CD4-positive, alpha-beta T cell treated with Interleukin-6 at 100 ng/mL for 8 hours (primary cell): ENCODE results near the gene TPH2.

ENCODE experiments used
- DNase-seq: peaks from one replicate; pipeline ENCODE4 v3.0.0-alpha.2; 2020; ENCODE audit warnings: mixed read lengths, low spot score

Gene TPH2

DNA sequence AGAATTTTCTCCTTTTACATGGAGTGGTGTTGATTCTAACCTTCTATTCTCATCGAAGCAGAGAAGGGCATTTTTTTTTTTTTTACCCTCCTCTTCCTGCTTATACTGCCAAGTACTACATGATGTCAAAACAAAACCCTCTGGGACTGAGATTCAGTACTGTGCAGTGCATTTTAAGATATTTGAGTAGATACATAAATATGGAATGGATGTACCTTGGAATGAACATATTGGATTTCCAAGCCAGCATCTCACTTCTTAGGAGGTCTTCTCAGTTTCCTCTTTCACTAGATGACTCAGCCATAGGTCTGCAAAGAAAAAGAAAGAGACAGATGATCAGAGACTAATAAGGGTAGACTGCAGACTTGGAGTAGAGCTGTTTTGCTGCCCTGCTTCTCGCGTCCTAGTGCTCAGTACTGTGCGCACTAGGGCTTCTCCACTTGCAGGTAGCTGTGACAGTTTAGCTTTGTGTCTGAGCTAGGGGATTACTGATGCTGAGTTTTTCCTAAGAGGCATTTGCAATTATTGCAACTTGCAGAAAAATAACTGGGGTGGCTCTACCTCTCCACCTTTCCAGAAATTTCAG, 20.4 kb downstream of the TPH2 start:
- no peak for DNase-seq

DNA sequence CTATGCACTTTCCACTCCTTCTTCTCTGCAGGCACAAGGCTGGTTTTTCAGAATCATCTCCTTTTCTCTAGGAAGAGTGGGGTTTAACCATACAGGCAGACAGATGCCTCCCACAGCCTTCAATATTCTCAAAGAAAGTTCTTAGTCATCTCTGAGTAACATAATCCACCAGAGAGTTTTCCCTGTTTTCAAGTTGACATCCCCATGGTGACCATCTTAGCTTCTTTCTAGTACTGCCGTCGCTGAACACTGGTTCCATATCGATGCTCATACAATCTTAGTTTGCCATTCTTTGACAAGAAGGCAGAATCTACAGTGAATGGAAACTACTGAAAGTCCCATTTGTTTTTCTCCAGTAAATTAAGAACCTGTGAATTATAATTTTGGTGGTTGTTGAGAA, 28.6 kb downstream of the TPH2 start:
- no peak for DNase-seq

DNA sequence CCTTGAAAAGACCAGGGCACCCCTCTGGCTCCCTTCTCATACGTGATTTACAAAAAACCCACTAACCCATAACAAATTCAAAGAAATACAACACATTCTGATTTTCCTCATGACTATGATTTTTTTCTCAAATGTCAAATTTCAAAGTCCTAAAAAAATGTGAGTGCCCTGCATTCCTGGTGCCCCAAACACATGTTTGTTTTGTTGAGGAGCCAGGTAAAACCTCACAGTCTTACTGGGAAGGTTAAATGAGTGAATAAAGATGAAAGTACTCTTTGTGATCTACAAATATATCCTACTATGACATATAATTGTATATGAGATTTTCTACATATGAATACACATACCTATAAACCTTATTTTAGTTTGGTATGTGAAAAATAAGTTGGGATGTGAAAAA, 30.7 kb downstream of the TPH2 start:
- no peak for DNase-seq

DNA sequence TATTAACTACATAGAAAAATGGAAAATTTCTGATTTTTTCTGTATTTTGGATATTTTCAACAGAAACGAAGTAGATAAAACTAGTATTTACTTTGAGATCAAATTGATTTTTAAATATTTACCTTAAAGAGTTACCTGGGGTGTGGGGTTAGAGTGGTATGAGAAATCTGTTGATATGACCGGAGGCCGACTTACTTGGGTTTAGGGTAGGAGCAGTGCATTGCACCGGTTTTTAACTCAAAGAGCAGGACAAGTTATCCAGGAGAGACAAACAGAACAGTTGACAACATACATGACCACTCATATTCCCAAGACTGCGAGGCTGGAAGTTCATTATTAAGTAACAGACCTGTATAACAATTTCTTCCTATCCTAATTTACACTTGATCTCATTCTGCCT, 31.4 kb downstream of the TPH2 start:
- no peak for DNase-seq

DNA sequence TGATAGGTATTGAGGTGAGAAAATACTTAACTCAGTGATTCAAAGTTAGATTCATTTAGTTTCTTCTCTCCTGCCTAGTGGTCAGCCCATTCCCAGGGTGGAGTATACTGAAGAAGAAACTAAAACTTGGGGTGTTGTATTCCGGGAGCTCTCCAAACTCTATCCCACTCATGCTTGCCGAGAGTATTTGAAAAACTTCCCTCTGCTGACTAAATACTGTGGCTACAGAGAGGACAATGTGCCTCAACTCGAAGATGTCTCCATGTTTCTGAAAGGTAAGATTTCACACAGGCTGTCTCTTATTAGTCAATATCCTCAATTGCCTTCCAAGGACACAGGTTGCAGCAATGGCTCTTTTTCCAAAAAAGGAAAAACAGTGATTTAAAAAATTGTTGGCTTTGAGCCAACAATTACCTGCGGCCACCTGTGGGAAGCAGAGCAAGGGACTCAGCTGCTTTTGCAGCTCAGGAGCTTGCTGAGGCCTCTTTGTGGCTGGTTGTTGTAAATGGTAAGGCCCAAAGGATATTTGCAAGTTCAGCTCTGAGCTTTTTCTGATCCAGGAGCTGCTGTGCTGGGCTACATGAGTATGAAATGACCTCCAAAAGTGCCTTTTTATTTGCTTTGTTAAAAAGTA, 33.9 kb downstream of the TPH2 start:
- DNase-seq, result no peak

DNA sequence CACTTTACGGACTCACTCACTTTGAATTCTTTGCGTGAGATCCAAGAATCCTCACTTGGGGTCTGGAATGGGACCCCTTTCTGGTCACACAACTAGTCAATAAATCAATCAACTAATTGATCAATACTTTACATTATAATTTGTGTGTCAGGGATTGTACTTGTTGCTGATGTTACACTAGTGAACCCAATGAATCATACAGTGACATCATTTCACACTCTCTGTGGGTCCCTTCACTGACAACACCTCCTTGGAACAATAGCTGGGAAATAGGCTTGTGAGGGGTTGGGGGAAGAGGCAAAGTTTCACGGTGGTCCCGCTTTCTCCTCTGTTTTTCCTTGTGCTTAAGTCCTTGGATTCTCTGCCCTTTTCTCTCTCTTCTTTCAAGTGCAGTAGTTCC, 35.0 kb downstream of the TPH2 start:
- no peak for DNase-seq

DNA sequence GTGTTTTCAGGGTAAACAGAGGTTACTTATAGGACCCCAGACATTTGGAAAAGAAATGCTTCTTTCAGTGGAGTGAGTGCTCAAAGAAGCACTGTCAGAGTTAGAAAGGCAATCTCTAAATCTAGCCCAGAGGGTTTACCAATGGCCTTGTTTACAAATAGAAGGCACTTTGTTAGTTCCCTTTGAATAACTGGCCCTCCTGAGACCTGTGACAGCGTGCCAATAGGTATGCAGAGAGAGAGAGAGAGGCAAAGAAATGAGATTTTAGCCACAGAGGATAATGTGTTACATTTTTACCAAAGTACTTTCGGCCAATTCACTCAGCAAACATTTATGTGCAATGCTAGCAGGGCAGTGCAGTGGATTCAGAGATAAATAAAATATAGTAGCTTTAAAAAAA, 41.9 kb downstream of the TPH2 start:
- DNase-seq, result no peak

DNA sequence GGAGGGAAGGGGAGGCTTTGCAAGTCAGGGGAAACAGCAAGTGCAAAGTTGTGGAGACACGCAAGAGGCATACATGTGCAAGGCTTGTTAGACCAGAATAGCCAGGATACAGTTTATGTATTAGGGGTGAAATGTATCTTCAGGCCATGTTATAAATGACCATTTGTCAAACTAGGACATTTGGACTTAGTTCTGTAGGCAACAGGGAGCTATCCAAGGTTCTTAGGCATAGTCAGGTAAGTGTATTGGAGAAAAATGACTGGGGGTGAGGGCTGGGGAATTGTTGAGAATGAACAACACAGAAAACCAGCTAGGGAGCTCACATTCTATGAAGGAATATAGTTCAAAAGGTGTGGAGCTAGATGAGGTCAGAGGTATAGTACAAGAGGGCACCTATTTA, 42.5 kb downstream of the TPH2 start:
- no peak for DNase-seq

DNA sequence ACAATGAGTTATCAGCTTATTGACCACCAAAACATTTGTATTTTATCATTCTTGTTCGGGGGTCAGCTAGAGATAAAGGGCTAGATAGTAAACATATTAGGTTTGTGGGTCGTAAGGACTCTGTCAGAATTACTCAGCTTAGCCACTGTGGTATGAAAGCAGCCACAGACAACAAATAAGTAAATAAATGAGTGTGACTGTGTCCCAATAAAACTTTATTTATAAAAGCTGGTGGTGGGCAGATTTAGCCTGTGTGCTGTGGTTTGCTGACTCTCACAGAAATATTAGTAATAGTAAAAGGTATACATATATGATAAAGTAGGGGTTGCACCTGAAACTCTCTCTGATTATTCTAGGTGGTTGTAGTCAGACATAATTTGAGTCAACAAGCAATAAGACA, 56.1 kb downstream of the TPH2 start:
- no peak for DNase-seq

DNA sequence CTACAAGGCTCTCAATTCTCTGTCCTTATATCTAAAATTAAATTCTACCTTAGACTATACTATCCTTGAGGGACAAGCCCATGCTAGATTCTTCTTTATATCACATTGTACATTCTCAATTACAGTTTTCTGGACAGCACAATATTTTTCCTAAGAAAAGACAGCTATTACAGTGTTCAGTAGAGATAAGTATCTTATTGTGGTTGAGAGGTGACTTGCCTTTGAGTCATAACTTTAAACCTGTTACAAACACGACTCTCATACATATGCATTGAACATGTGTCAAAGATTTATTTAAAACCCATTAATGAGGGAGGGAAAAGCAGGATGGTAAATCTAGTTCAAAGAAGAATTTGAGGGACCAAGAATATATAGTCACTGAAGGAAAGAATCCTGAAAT, 61.1 kb downstream of the TPH2 start:
- DNase-seq, result no peak

DNA sequence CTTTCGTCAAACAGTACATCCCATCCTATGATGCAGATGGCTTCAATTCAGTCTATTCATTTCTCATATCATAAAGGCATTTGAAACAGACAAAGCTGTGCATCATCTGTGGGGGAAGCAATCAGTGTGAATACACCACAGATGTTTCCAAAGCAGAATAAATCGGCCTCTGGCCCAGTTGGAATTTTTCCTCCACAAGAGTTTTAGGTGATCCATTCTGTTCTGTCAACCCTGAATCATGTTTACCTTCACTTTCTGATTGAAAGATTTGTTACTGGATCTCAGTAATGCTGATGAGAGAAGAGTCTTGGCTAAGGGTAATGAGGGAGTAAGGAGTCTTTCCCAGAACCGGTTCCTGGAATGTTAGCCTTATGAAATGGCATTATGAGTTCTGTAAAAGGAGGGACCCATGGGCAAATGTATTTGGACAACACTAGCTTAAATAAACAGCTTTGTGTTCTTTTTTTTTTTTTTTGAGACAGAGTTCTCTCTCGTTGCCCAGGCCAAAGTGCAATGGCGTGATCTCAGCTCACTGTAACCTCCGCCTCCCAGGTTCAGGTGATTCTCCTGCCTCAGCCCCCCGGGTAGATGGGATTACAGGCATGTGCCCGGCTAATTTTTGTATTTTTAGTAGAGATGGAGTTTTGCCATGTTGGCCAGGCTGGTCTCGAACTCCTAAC, 62.5 kb downstream of the TPH2 start:
- DNase-seq, result no peak

DNA sequence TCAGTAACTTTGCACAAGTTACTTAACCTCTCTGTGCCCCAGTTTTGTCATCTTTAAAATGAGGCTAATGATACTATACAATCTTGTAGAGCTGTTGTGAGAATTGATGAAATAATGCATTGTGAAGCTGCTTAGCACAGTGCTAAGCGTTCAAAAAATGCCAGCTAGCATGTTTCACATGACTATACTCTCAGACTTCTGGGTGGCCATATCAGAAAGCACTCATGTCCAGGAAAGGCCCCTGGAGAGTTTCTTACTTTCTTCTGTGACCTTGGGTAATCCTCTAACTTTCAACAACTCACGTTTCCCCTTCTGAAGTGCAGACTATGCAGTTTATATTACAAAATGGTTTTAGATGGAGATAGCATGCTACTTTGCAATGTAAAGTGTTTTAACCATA, 68.1 kb downstream of the TPH2 start:
- DNase-seq, result no peak

DNA sequence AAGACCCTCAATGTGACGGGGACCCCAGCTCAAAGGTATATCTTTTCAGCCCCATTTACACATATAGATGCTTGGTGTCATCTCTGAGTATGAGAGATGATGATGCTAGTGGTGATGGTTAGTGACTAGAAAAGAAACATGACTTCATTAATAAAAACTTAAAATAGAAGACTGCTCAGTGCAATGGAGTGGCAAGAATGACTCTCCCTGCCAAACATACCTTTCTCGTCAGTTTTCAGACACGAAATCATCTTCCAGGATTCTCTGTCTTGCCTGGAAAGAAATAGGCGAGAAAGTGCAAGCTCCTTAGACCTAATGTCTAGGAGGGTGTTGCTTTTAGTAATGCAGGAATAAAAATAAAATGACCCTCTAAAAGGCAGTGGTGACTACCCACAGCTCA, 71.7 kb downstream of the TPH2 start:
- no peak for DNase-seq

DNA sequence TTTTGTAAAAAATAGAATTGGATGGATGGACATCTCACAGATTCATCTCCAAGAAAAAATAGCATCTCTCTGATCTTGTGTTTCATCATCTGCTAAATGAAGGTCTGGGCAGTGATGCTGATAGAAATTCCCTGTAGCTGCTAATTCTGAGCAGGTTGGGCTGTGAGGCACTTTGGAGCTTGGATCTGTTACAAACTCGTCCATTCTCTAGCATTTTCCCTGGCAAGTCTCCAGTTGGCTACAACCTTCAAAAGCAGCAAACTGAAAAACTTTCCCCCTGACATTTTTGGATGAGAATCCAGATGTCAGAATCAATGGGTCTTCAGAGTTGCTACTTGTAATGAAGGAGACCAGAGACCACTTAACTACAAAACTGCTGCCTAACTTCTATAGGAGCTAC, 72.7 kb downstream of the TPH2 start:
- DNase-seq, result no peak

DNA sequence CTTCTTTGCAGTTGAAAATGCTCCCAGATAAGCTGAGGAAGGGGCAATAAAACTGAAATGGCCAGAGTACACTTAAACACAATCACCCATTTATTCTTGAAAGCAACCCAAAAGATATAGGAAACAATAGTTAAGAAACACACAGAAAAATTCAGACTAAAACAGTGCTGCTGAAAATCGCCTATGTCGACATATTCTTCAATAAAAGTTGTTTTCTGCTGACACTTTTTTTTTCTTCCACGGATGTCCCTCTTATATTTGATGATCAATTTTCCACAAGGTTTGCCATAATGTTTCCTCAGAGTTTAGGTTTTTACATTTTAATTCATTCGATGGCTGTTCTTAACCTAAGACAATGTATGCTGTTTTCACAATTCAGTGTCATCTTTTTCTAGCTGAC, 74.2 kb downstream of the TPH2 start:
- DNase-seq, result no peak

DNA sequence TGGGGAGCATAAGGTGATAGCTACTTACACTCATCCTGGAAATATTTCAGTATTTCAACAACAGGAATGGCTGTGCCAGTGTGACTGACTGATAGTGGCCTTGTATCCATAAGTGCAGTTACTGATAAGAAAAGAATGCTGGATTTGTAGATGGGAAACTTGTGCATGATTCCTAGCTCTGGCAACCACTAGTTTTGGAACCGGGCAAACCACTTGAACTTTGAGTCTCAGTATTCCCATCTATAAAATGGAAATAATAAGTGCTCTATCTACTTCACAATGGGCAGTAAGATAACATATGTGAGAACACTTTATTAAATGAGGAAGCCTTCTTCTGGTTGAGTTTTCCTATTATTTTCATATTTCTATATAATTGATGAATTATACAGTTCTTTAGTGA, 77.2 kb downstream of the TPH2 start:
- DNase-seq, result no peak

DNA sequence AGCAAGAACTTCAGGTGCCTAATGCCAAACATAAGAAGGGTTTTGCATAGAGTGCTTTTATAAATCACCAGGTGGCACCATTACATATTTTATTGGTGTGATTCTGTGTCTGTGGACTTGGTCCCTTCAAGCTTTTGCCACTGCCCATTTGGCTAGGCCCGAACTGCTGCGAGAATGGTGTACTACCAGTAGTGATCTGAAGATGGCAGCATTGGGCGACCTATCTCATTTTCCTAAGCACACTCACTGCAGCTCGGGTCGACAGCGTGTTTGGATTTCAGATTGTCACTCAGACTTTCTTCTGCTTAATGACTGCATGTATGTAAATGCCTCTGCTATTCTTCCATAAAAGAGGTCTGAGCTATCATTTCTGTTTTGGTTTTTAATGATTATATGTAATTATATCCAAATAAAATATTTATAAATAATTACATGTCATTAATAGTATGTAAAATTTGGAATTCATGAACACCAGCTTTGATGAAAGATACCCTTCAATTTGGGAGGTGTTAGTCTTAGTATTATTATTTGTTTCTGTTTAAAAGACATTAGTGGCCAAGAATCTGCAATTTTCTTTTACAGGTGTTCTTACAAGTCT, 78.5 kb downstream of the TPH2 start:
- peak; percentile 42 for DNase-seq

DNA sequence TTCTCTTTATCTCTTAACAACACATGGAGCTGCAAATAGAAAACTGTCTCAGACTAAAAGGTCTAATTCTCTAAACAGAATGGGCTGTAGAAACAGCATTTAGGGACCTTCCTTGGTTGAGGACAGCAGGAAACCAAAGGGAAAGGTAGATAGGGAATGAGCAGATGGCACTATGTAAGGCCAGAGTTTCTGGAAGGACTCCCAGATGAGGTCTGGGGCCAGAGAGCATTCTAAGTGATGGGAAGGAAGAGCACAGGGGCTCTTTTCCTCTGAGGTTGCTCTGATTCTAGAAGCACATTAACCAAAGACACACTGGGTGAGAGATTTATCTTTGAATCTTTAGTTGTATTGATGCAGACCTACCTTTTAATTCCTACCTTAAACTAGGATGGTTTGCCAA, 79.4 kb downstream of the TPH2 start:
- DNase-seq, result no peak

DNA sequence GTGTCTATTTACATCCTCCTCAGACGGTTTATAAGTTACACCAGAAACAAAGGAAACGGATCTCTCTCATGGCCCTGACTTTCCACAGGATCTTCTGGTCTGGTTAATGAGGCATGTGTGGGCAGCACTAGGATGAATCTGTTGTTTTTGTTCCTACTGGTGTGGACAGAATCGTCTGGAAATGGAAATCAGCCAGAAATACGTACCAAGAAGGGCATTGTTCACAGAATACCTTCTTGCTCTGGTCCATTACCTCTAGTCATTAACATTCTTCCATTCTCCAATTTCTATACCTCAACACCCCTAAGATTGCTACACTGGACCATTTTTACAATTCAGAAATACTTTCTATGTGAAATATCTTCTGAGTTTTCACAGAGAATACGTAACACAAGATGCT, 86.0 kb downstream of the TPH2 start:
- DNase-seq, result no peak

DNA sequence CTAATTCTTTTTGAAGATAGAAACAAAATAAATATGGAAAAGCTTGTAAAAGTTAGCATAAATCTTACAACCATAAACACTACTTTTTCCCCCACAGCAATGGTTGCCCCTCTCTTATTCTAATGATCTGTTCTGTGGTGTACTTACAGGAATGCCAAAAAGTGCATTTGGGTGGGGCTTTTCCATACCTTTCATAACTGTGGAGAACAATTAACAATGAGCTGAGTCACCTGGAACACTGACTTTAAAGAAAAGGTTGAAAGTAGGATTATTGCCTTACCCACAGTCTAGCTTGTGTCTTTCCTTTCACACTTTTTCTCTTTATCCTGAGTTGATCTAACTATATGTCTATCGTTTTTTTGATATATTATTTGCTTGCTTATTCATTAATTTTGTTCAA, 86.9 kb downstream of the TPH2 start:
- DNase-seq, result no peak

DNA sequence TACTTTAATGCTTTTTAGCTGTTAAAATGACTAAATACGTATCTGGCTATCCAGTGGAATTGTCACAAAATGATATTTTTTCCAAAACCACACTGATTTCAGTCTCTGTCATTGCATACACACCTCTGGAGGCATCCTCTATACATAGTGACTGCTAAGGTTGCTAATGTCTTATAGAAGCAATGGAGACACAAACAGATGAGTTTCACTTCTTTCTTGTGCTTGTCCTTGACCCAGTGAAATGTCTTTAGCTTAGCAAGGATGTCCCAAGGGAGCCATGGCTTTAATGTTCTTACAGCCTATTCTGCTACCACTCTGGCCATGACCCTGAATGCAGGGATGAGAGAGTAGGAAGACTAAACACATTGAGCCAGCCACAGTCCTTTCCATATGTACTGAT, 90.3 kb downstream of the TPH2 start:
- DNase-seq, result no peak

DNA sequence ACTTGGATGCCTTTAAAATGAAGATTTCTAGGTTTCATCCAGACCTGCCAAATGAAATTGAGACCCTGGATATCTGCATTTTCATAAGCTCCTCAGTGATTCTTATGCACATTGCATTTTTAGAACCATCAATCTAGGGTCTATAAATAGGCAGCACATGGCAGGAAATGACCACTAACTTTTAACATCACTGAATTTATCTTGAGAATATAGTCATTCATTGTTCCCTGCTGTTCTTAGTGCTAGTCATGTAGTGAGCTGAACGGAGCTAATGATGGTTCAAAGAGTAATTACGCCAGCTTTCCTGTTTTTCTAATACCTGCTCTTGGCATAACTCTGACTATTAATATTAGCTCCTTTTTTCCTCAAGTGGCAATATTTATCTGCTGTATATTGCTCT, 91.6 kb downstream of the TPH2 start:
- DNase-seq, result no peak

DNA sequence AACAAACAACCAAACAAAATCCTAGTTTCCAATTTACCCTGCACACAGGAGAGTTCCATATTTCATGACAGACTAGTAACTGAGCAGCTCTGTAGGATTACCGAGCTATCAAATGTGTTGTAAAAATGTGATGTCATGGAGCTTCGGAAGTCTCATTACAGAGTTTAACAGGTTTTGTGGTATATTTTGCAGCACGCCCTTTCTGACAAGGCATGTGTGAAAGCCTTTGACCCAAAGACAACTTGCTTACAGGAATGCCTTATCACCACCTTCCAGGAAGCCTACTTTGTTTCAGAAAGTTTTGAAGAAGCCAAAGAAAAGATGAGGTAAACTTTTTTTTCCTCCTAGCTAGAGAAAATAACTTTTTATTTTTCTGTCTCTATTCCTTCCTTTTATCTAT, 92.4 kb downstream of the TPH2 start:
- DNase-seq, result no peak

DNA sequence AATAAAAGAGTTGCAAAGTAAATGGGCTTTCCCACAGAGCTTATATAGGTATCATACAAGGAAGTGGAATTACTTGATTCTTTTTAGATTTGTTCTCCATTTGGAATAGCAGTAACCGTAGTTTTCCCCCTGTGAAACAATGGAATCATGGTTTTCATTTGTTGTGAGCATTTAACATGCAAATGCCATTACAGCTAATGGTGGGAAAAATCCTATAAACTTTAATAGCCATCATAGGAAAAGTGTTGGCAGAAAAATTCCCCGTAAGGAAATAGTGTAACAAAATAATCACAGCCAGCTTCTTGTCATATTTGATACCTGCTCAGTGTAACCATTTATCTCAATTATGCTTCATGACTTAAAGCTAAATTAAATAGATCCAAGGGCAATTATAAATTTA, 95.3 kb downstream of the TPH2 start:
- no peak for DNase-seq
